Activated naive CD4-positive, alpha-beta T cell treated with anti-CD3 and anti-CD28 coated beads, Interleukin-2, amount 10 ng/mL, durations not matched to agents 7 days and 5 days (primary cell): ENCODE measurements around the gene PSME3.

Source experiments
- CTCF ChIA-PET: fragments of 350-600 bp; sonication (Branson Sonifier 250); formaldehyde crosslinking; loops from one replicate; lab custom pipeline; 2021; ENCODE audit warnings: antibody characterized with exemption; lab: Charles Lee
- DNase-seq: peaks from one replicate; pipeline ENCODE4 v3.0.0-alpha.2; 2020
- H3K27ac Mint-ChIP-seq: one replicate; pipeline ENCODE4 v1.8.0; 2021; ENCODE audit warnings: mild to moderate bottlenecking, moderate library complexity, mixed read lengths
- H3K27me3 Mint-ChIP-seq: one replicate; pipeline ENCODE4 v1.8.0; 2021; ENCODE audit warnings: mild to moderate bottlenecking, mixed read lengths
- H3K36me3 Mint-ChIP-seq: one replicate; pipeline ENCODE4 v1.8.0; 2021; ENCODE audit warnings: mixed read lengths
- H3K4me1 Mint-ChIP-seq: one replicate; pipeline ENCODE4 v1.8.0; 2021; ENCODE audit warnings: mixed read lengths
- H3K4me3 Mint-ChIP-seq: one replicate; pipeline ENCODE4 v1.8.0; 2021; ENCODE audit warnings: mild to moderate bottlenecking, moderate library complexity, mixed read lengths
- H3K9me3 Mint-ChIP-seq: one replicate; pipeline ENCODE4 v1.8.0; 2021; ENCODE audit warnings: mixed read lengths

Gene PSME3

DNA sequence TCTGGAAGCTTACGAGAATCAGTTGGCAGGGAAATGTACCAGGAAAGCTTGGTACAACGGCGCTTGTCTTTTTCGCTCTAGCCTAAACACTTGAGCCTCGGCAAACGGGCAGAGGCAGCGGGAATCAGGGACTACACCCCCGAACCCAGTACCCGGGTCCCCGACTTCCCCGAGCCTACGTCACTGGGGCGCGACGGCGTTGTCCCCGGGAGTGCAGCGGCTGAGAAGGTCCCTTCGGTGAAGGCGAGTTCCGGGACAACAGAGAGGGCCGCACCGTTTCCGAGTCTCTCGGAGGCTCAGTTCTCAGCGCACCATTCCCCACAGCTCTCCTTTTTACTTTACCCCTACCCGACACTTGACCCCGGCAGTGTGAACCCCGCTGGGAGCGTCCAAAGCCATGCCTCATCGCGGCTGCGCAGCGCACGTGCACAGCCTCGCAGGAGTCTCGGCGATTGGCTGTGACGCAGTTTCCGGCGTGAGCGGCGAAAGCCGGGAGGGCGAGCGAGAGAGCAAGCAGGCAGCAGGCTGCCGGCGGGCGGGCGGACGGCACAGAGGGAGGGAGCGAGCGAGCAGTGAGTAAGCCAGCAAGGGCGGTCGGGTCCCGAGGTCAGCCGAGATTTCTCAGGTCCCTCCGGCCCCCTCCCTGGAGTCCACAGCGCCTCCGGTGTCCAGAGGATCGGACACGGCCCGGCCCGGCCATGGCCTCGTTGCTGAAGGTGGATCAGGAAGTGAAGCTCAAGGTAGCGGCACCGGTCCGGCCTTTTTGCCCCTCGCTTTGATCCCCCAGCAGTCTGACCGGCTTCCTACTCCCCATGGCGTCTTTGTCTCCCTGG, at the start of gene PSME3:
PSME3 (plus strand) TSS at position 464 of the 833 bp plus-strand sequence; CDS start at position 699, 235 bp downstream.
- Mint-ChIP-seq H3K27ac (peak within 1 kb of the TSS; percentile 98), H3K27me3 (peaks cover 4% of the 10 kb centered on the region), H3K4me1 (peaks cover 28% of the 10 kb centered on the region), H3K36me3 (peaks cover 23% of the 10 kb centered on the region), H3K4me3 (peak within 1 kb of the TSS; percentile 91), H3K9me3 (no peaks in the 10 kb centered on the region)
- CTCF ChIA-PET = interaction anchor here (0.6 to 5.6 kb wide), 5 partner anchors 10 to 1285 kb away, joined by 3 to 24 read pairs (median 3); partner anchors contain the start of genes BECN1, PSMC3IP and RPL27
- DNase-seq = peak; percentile 94

DNA sequence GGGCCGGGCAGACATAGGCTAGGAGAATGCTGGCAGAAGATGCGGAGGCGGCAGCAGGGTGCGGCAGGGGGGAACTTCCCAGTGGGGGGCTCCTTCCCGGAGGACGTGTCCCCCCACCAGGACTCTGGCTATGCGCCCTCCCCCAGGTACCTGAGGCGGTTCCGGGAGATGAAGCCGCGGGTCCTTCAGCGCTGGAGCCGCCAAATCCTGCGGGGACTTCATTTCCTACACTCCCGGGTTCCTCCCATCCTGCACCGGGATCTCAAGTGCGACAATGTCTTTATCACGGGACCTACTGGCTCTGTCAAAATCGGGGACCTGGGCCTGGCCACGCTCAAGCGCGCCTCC, 49.4 kb upstream of the PSME3 start:
- H3K9me3 Mint-ChIP-seq = no peaks in the 10 kb centered on the region
- CTCF ChIA-PET = interaction anchor here (0.6 kb wide), 1 partner anchor 20 kb away, joined by 3 read pairs; no protein-coding TSS in a partner anchor
- no peak for DNase-seq
- H3K4me3 Mint-ChIP-seq = no peak overlapping the region
- H3K27ac Mint-ChIP-seq = no peak overlapping the region
- peaks cover 26% of the 10 kb centered on the region for H3K4me1 Mint-ChIP-seq
- H3K36me3 Mint-ChIP-seq = peaks cover 11% of the 10 kb centered on the region
- peaks cover 97% of the 10 kb centered on the region for H3K27me3 Mint-ChIP-seq

- Mint-ChIP-seq H3K27ac (no peak overlapping the region), H3K4me1 (peaks cover 24% of the 10 kb centered on the region), H3K9me3 (no peaks in the 10 kb centered on the region), H3K36me3 (peaks cover 4% of the 10 kb centered on the region), H3K27me3 (peaks cover 94% of the 10 kb centered on the region), H3K4me3 (no peak overlapping the region)
- DNase-seq = no peak
- CTCF ChIA-PET = interaction anchor here (2.4 kb wide), 1 partner anchor 21 kb away, joined by 7 read pairs; no protein-coding TSS in a partner anchor
These were observed 48.8 kb upstream of the PSME3 start for GRCh38 chr17:42784409-42784808.

DNA sequence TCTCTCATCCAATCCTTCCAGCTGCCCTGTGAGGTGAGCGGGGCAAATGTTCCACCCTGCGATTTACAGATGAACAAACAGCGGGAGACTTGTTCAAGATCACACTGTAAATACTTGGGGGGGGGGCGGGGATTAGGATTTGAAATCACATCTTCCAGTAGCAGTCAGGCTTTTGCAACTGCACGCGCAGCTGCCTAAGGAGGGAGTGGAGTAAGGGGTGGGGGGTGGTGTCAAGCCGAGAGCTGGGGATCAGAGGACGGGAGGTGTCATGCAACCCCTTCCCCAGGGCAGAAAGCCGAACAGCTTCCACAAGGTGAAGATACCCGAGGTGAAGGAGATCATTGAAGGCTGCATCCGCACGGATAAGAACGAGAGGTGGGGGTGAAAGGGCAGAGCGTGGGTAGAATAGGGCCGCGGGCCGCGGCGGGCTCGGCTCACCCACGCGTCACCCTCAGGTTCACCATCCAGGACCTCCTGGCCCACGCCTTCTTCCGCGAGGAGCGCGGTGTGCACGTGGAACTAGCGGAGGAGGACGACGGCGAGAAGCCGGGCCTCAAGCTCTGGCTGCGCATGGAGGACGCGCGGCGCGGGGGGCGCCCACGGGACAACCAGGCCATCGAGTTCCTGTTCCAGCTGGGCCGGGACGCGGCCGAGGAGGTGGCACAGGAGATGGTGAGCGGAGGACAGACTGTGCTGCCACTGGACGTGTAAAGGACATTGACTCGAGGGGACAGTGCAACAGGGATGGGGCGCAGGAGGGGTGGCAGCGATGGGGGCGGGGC, 48.2 kb upstream of the PSME3 start:
- Mint-ChIP-seq H3K4me3 (no peak overlapping the region), H3K27me3 (peaks cover 88% of the 10 kb centered on the region), H3K4me1 (peaks cover 20% of the 10 kb centered on the region), H3K9me3 (no peaks in the 10 kb centered on the region), H3K36me3 (no peaks in the 10 kb centered on the region), H3K27ac (no peak overlapping the region)
- no peak for DNase-seq
- CTCF ChIA-PET = interaction anchor here (0.6 to 2.4 kb wide), 2 partner anchors 21 to 1873 kb away, joined by 3 to 7 read pairs; no protein-coding TSS in a partner anchor

DNA sequence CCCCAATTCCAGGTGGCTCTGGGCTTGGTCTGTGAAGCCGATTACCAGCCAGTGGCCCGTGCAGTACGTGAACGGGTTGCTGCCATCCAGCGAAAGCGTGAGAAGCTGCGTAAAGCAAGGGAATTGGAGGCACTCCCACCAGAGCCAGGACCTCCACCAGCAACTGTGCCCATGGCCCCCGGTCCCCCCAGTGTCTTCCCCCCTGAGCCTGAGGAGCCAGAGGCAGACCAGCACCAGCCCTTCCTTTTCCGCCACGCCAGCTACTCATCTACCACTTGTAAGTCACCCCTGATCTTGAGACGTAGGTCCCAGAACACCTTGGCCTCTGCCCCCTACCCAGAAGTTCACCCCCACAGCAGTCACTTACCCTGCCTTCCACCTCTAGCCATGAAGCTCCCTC, 45.9 kb upstream of the PSME3 start:
- Mint-ChIP-seq H3K27me3 (peaks cover 75% of the 10 kb centered on the region), H3K27ac (no peak overlapping the region), H3K9me3 (no peaks in the 10 kb centered on the region), H3K4me1 (peaks cover 20% of the 10 kb centered on the region), H3K36me3 (no peaks in the 10 kb centered on the region), H3K4me3 (no peak overlapping the region)
- CTCF ChIA-PET = no interaction called here
- DNase-seq = no peak

- CTCF ChIA-PET = interaction anchor here (0.9 kb wide), 1 partner anchor 111 kb away, joined by 3 read pairs; no protein-coding TSS in a partner anchor
- peaks cover 28% of the 10 kb centered on the region for H3K27me3 Mint-ChIP-seq
- H3K36me3 Mint-ChIP-seq = peaks cover 8% of the 10 kb centered on the region
- no peak overlapping the region for H3K4me3 Mint-ChIP-seq
- peaks cover 9% of the 10 kb centered on the region for H3K4me1 Mint-ChIP-seq
- H3K27ac Mint-ChIP-seq = no peak overlapping the region
- H3K9me3 Mint-ChIP-seq = no peaks in the 10 kb centered on the region
- no peak for DNase-seq
These were observed 41.2 kb upstream of the PSME3 start for GRCh38 chr17:42791948-42792347.

DNA sequence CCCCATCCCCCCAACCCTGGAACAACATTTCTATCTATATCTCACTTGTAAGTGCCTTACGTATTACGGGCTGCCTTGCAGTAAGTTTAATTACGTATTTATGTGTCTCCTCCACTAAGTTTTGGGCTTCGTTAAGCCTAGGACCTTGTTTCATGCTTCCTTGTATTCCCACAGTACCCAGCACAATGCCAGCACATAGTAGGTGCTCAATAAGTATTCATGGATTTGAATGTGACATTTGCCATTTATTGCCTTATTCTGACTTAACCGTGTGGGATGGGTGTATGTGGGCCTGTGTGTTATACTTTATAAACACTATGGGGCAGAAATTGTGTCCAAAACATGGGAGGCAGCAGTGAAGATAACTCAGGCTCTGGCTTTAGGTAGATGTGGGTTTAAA, 40.7 kb upstream of the PSME3 start:
- Mint-ChIP-seq H3K27me3 (peaks cover 22% of the 10 kb centered on the region), H3K36me3 (peaks cover 8% of the 10 kb centered on the region), H3K27ac (no peak overlapping the region), H3K4me3 (no peak overlapping the region), H3K9me3 (no peaks in the 10 kb centered on the region), H3K4me1 (peaks cover 15% of the 10 kb centered on the region)
- DNase-seq = no peak
- CTCF ChIA-PET = interaction anchor here (0.9 kb wide), 1 partner anchor 112 kb away, joined by 3 read pairs; no protein-coding TSS in a partner anchor

DNA sequence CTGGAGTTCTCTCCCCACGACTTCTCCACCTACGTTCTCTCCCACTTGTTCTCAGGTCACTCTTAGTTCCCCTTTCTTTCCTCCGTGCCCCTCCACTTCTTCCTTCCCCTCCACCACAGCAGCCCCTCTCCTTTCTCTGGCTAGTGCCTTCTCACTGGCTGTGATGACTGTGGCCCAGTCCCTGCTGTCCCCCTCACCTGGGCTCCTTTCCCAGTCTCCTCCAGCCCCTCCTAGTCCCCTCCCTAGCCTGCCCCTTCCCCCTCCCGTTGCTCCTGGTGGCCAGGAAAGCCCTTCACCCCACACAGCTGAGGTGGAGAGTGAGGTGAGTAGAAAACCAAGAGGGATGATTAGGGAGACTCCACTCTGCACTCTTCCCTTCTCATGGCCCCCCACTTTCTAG, 38.1 kb upstream of the PSME3 start:
- Mint-ChIP-seq H3K9me3 (no peaks in the 10 kb centered on the region), H3K27me3 (peaks cover 18% of the 10 kb centered on the region), H3K36me3 (peaks cover 8% of the 10 kb centered on the region), H3K27ac (no peak overlapping the region), H3K4me3 (no peak overlapping the region), H3K4me1 (peaks cover 27% of the 10 kb centered on the region)
- CTCF ChIA-PET = interaction anchor here (1.1 kb wide), 1 partner anchor 32 kb away, joined by 3 read pairs; no protein-coding TSS in a partner anchor
- DNase-seq = no peak

DNA sequence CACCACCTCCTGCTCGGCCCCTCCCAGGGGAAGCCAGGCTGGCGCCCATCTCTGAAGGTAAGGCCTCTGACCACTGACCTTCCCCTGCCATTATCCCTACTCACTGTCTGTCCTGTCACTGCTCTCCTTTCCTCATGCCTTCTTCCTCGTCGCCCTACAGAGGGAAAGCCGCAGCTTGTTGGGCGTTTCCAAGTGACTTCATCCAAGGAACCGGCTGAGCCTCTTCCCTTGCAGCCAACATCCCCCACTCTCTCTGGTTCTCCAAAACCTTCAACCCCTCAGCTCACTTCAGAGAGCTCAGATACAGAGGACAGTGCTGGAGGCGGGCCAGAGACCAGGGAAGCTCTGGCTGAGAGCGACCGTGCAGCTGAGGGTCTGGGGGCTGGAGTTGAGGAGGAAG, 37.7 kb upstream of the PSME3 start:
- H3K27ac Mint-ChIP-seq = no peak overlapping the region
- peaks cover 17% of the 10 kb centered on the region for H3K27me3 Mint-ChIP-seq
- no peak for DNase-seq
- H3K9me3 Mint-ChIP-seq = no peaks in the 10 kb centered on the region
- H3K4me3 Mint-ChIP-seq = peak overlapping the region; percentile 18
- CTCF ChIA-PET = interaction anchor here (1.1 kb wide), 1 partner anchor 32 kb away, joined by 3 read pairs; no protein-coding TSS in a partner anchor
- peaks cover 8% of the 10 kb centered on the region for H3K36me3 Mint-ChIP-seq
- peaks cover 27% of the 10 kb centered on the region for H3K4me1 Mint-ChIP-seq

GRCh38 chr17:42796066-42796758, 37.0 kb upstream of the PSME3 start:
- DNase-seq = no peak
- Mint-ChIP-seq H3K27me3 (peaks cover 11% of the 10 kb centered on the region), H3K27ac (no peak overlapping the region), H3K36me3 (peaks cover 8% of the 10 kb centered on the region), H3K9me3 (no peaks in the 10 kb centered on the region), H3K4me1 (peaks cover 27% of the 10 kb centered on the region), H3K4me3 (no peak overlapping the region)
- CTCF ChIA-PET = no interaction called here

- DNase-seq = no peak
- Mint-ChIP-seq H3K27me3 (peaks cover 11% of the 10 kb centered on the region), H3K4me3 (peak overlapping the region; percentile 93), H3K27ac (no peak overlapping the region), H3K36me3 (peaks cover 8% of the 10 kb centered on the region), H3K4me1 (peaks cover 27% of the 10 kb centered on the region), H3K9me3 (no peaks in the 10 kb centered on the region)
- CTCF ChIA-PET = interaction anchor here (0.6 to 1.5 kb wide), 3 partner anchors 75 to 189 kb away, joined by 3 read pairs; no protein-coding TSS in a partner anchor
These were observed 35.9 kb upstream of the PSME3 start for GRCh38 chr17:42797067-42798007.

DNA sequence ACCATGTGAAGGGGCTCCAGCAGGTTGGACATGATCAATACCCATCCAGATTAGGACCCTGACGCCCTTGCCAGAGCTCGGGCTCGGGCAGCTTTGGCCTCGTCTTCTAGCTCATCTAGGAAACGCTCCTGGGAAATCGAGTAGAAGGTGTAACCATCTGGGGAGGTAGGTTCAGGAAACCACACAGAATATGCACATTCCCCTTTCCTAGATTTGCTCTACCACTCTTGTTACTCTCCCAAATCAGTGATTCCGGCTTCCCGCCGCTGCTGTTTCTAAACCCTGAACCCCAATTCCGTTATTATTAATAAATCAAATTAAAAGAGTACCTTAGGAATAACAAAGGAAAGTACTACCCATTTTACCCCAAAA, 35.2 kb upstream of the PSME3 start:
- H3K36me3 Mint-ChIP-seq = peaks cover 8% of the 10 kb centered on the region

More for the DNA sequence above, 35.2 kb upstream of the PSME3 start:
- DNase-seq = no peak
- H3K27me3 Mint-ChIP-seq = peaks cover 15% of the 10 kb centered on the region
- peak overlapping the region; percentile 93 for H3K4me3 Mint-ChIP-seq
- no peaks in the 10 kb centered on the region for H3K9me3 Mint-ChIP-seq
- H3K4me1 Mint-ChIP-seq = peaks cover 27% of the 10 kb centered on the region
- H3K27ac Mint-ChIP-seq = no peak overlapping the region
- CTCF ChIA-PET = interaction anchor here (0.6 to 1.5 kb wide), 3 partner anchors 75 to 190 kb away, joined by 3 read pairs; no protein-coding TSS in a partner anchor
